ENCODE measurements around the gene OSBPL6.
A peak's percentile ranks its signal among the peaks of the same experiment; 100 is the strongest.

Gene OSBPL6

GRCh38 chr2:178441426-178441825, 247.1 kb downstream of the OSBPL6 start:
- Mint-ChIP-seq H3K36me3 (ENCODE audit: low read depth) (peaks cover 81% of the 10 kb centered on the region), H3K27me3 (ENCODE audit: low read depth, poor library complexity) (no peaks in the 10 kb centered on the region), H3K4me1 (no peaks in the 10 kb centered on the region), H3K9me3 (no peaks in the 10 kb centered on the region), H3K27ac (no peak overlapping the region), H3K4me3 (no peak overlapping the region)
- no peak for TF ChIP-seq CTCF (IDR thresholded peaks at IDR 0.05)
- DNase-seq: no peak

GRCh38 chr2:178448968-178449661, 254.8 kb downstream of the OSBPL6 start:
- DNase-seq: no peak
- Mint-ChIP-seq H3K4me3 (peak overlapping the region; percentile 88), H3K9me3 (no peaks in the 10 kb centered on the region)

GRCh38 chr2:178449700-178450523, 255.6 kb downstream of the OSBPL6 start:
- H3K27ac Mint-ChIP-seq: peak overlapping the region; percentile 54
- no peak for DNase-seq
- no peak for TF ChIP-seq CTCF (IDR thresholded peaks at IDR 0.05)
- H3K4me1 Mint-ChIP-seq: peaks cover 32% of the 10 kb centered on the region
- no peaks in the 10 kb centered on the region for H3K27me3 Mint-ChIP-seq (ENCODE audit: low read depth, poor library complexity)
- no peaks in the 10 kb centered on the region for H3K9me3 Mint-ChIP-seq
- peak overlapping the region; percentile 88 for H3K4me3 Mint-ChIP-seq
- H3K36me3 Mint-ChIP-seq (ENCODE audit: low read depth): peaks cover 43% of the 10 kb centered on the region

More at GRCh38 chr2:178448968-178449661, 254.8 kb downstream of the OSBPL6 start:
- Mint-ChIP-seq H3K27ac (no peak overlapping the region), H3K27me3 (ENCODE audit: low read depth, poor library complexity) (no peaks in the 10 kb centered on the region), H3K36me3 (ENCODE audit: low read depth) (peaks cover 45% of the 10 kb centered on the region), H3K4me1 (peaks cover 32% of the 10 kb centered on the region)
- TF ChIP-seq CTCF (IDR thresholded peaks at IDR 0.05): no peak

GRCh38 chr2:178450524-178450773, 256.1 kb downstream of the OSBPL6 start:
- H3K27ac Mint-ChIP-seq: no peak overlapping the region
- no peaks in the 10 kb centered on the region for H3K9me3 Mint-ChIP-seq
- DNase-seq: no peak
- peak overlapping the region; percentile 88 for H3K4me3 Mint-ChIP-seq
- peaks cover 39% of the 10 kb centered on the region for H3K36me3 Mint-ChIP-seq (ENCODE audit: low read depth)
- H3K27me3 Mint-ChIP-seq (ENCODE audit: low read depth, poor library complexity): no peaks in the 10 kb centered on the region
- H3K4me1 Mint-ChIP-seq: peaks cover 32% of the 10 kb centered on the region
- no peak for TF ChIP-seq CTCF (IDR thresholded peaks at IDR 0.05)

- Mint-ChIP-seq H3K4me1 (peaks cover 32% of the 10 kb centered on the region), H3K27me3 (ENCODE audit: low read depth, poor library complexity) (no peaks in the 10 kb centered on the region), H3K36me3 (ENCODE audit: low read depth) (peaks cover 36% of the 10 kb centered on the region), H3K9me3 (no peaks in the 10 kb centered on the region), H3K27ac (peak within 1 kb of the TSS; percentile 100), H3K4me3 (peak within 1 kb of the TSS; percentile 88)
- DNase-seq: peak; percentile 99
- no peak for TF ChIP-seq CTCF (IDR thresholded peaks at IDR 0.05)
Observed at GRCh38 chr2:178450774-178451525, 256.6 kb downstream of the OSBPL6 start, which contains the start of the genes PJVK and PRKRA. PJVK (plus strand) TSS chr2:178451378; CDS start chr2:178453410, 2,032 bp downstream. PRKRA (minus strand) TSS chr2:178451175; CDS start chr2:178451030, 145 bp downstream.
